WTC11 (cell line): ENCODE data around the gene AMOTL1. TPM values are rescaled to one million over a fixed set of nuclear protein-coding genes. Genes with fewer than 3 reads are reported as not detected.

Source experiments
- ATAC-seq: fragments of 200-7000 bp; cut with Tn5 transposase; 2 replicates; pipeline ENCODE4 v1.10.0; 2021; ENCODE audit warnings: mild to moderate bottlenecking, moderate library complexity
- CTCF ChIA-PET: fragments of 300-600 bp; sonication (Branson Sonifier 250); formaldehyde crosslinking; loops from one replicate; lab custom pipeline; 2021; ENCODE audit warnings: antibody characterized with exemption; lab: Charles Lee
- POLR2A ChIA-PET: fragments of 350-600 bp; sonication (Branson Sonifier 250); formaldehyde crosslinking; loops from one replicate; lab custom pipeline; 2021; ENCODE audit warnings: antibody characterized with exemption; lab: Charles Lee
- DNase-seq: peaks from one replicate; pipeline ENCODE4 v3.0.0; 2021; ENCODE audit warnings: low spot score
- H3K27ac Mint-ChIP-seq: 2 replicates; pipeline ENCODE4 v1.8.0; 2021; ENCODE audit warnings: mixed read lengths
- H3K27me3 Mint-ChIP-seq: 2 replicates; pipeline ENCODE4 v1.8.0; 2021; ENCODE audit warnings: low read depth, mild to moderate bottlenecking, moderate library complexity, mixed read lengths
- H3K36me3 Mint-ChIP-seq: 2 replicates; pipeline ENCODE4 v1.8.0; 2021; ENCODE audit warnings: mixed read lengths
- H3K4me1 Mint-ChIP-seq: 2 replicates; pipeline ENCODE4 v1.8.0; 2022; ENCODE audit warnings: mixed read lengths
- H3K4me3 Mint-ChIP-seq: 2 replicates; pipeline ENCODE4 v1.8.0; 2021; ENCODE audit warnings: mild to moderate bottlenecking, moderate library complexity, mixed read lengths
- H3K9me3 Mint-ChIP-seq: 2 replicates; pipeline ENCODE4 v1.8.0; 2021; ENCODE audit warnings: mixed read lengths
- ATF1 ChIP-seq: sonication (generic); formaldehyde crosslinking; IDR thresholded peaks from 2 replicates; pipeline ENCODE4 v1.8.1; 2023; ENCODE audit warnings: mild to moderate bottlenecking, moderate library complexity, missing genetic modification reagents
- ATF2 ChIP-seq: sonication (generic); formaldehyde crosslinking; IDR thresholded peaks from 2 replicates; pipeline ENCODE4 v1.8.1; 2022; ENCODE audit warnings: low read depth, missing genetic modification reagents, borderline replicate concordance
- ATF3 ChIP-seq: sonication (generic); formaldehyde crosslinking; conservative IDR thresholded peaks from 2 replicates; pipeline ENCODE4 v1.8.1; 2022; ENCODE audit warnings: mild to moderate bottlenecking, missing genetic modification reagents
- CBFB ChIP-seq: sonication (generic); formaldehyde crosslinking; IDR thresholded peaks from 2 replicates; pipeline ENCODE4 v1.8.1; 2022; ENCODE audit warnings: mild to moderate bottlenecking, low read depth, missing genetic modification reagents
- CDX4 ChIP-seq: fragments of 250-450 bp; sonication (Bioruptor Pico); IDR thresholded peaks from 2 replicates; pipeline ENCODE4 v1.9.0; 2021; ENCODE audit warnings: moderate library complexity, mild to moderate bottlenecking, inconsistent platforms, borderline replicate concordance
- CREB1 ChIP-seq: sonication (generic); formaldehyde crosslinking; IDR thresholded peaks from 2 replicates; pipeline ENCODE4 v1.8.0; 2023; ENCODE audit warnings: mild to moderate bottlenecking, missing genetic modification reagents
- CTCF ChIP-seq: fragments of 200-600 bp; IDR thresholded peaks from 2 replicates; pipeline ENCODE4 v1.8.0; 2022; ENCODE audit warnings: antibody characterized with exemption
- E2F1 ChIP-seq: sonication (generic); formaldehyde crosslinking; IDR thresholded peaks from 2 replicates; pipeline ENCODE4 v1.8.0; 2022; ENCODE audit warnings: mild to moderate bottlenecking, missing genetic modification reagents
- ELF4 ChIP-seq: sonication (generic); formaldehyde crosslinking; IDR thresholded peaks from 2 replicates; pipeline ENCODE4 v1.8.1; 2022; ENCODE audit warnings: low read depth, mild to moderate bottlenecking, moderate library complexity, missing genetic modification reagents
- EMX1 ChIP-seq: fragments of 250-450 bp; sonication (Bioruptor Pico); IDR thresholded peaks from 2 replicates; pipeline ENCODE4 v1.8.0; 2021; ENCODE audit warnings: mild to moderate bottlenecking
- FOXK1 ChIP-seq: sonication (generic); formaldehyde crosslinking; IDR thresholded peaks from 2 replicates; pipeline ENCODE4 v1.8.0; 2022; ENCODE audit warnings: mild to moderate bottlenecking, moderate library complexity, missing genetic modification reagents
- FOXP1 ChIP-seq: sonication (generic); formaldehyde crosslinking; IDR thresholded peaks from 2 replicates; pipeline ENCODE4 v1.8.0; 2022; ENCODE audit warnings: missing genetic modification reagents, mild to moderate bottlenecking, moderate library complexity, borderline replicate concordance
- GABPB1 ChIP-seq: sonication (generic); formaldehyde crosslinking; IDR thresholded peaks from 2 replicates; pipeline ENCODE4 v1.8.1; 2023; ENCODE audit warnings: mild to moderate bottlenecking, missing genetic modification reagents
- GTF2I ChIP-seq: fragments of 250-450 bp; sonication (Bioruptor Pico); conservative IDR thresholded peaks from 2 replicates; pipeline ENCODE4 v1.4.0; 2021; ENCODE audit warnings: mild to moderate bottlenecking
- IRF2 ChIP-seq: sonication (generic); formaldehyde crosslinking; IDR thresholded peaks from 2 replicates; pipeline ENCODE4 v1.8.0; 2022; ENCODE audit warnings: low read depth, missing genetic modification reagents, borderline replicate concordance
- JUN ChIP-seq: sonication (generic); formaldehyde crosslinking; IDR thresholded peaks from 2 replicates; pipeline ENCODE4 v1.8.0; 2023; ENCODE audit warnings: mild to moderate bottlenecking, missing genetic modification reagents
- MLX ChIP-seq: sonication (generic); formaldehyde crosslinking; IDR thresholded peaks from 2 replicates; pipeline ENCODE4 v1.8.1; 2023; ENCODE audit warnings: mild to moderate bottlenecking, missing genetic modification reagents, moderate library complexity
- MYBL2 ChIP-seq: sonication (generic); formaldehyde crosslinking; IDR thresholded peaks from 2 replicates; pipeline ENCODE4 v1.8.1; 2023; ENCODE audit warnings: mild to moderate bottlenecking, moderate library complexity, missing genetic modification reagents
- NR3C1 ChIP-seq: sonication (generic); formaldehyde crosslinking; conservative IDR thresholded peaks from 2 replicates; pipeline ENCODE4 v1.8.1; 2023; ENCODE audit warnings: low read depth, mild to moderate bottlenecking, missing genetic modification reagents
- STAT6 ChIP-seq: sonication (generic); formaldehyde crosslinking; conservative IDR thresholded peaks from 2 replicates; pipeline ENCODE4 v1.8.1; 2023; ENCODE audit warnings: mild to moderate bottlenecking, low read depth, missing genetic modification reagents, moderate library complexity
- TEAD4 ChIP-seq: sonication (generic); formaldehyde crosslinking; IDR thresholded peaks from 2 replicates; pipeline ENCODE4 v1.8.0; 2022; ENCODE audit warnings: mild to moderate bottlenecking, missing genetic modification reagents
- ZNF232 ChIP-seq: sonication (generic); formaldehyde crosslinking; IDR thresholded peaks from 2 replicates; pipeline ENCODE4 v1.8.0; 2022; ENCODE audit warnings: mild to moderate bottlenecking, missing genetic modification reagents
- total RNA-seq: library from RNA; stranded (reverse); gene quantifications from 3 replicates; pipeline ENCODE4 v1.2.3, GENCODE V29; 2021

AMOTL1 gene
- total RNA-seq, 1 experiment from 2014 or later = 39.8 TPM

GRCh38 chr11:94895971-94896370, 127.8 kb downstream of the AMOTL1 start:
- POLR2A ChIA-PET = interaction anchor here (0.7 kb wide), 1 partner anchor 15 kb away, joined by 3 read pairs; no protein-coding TSS in a partner anchor
- ATAC-seq = no peak
- TF ChIP-seq GABPB1 (CRISPR knock-in tag) = no peak
- TF ChIP-seq JUN = no peak
- TF ChIP-seq ATF3 = no peak
- no peak for TF ChIP-seq FOXP1
- no peak for TF ChIP-seq ATF1 (CRISPR knock-in tag)
- no peak for TF ChIP-seq EMX1 (CRISPR knock-in tag)
- no peak for TF ChIP-seq CBFB
- TF ChIP-seq ZNF232 (CRISPR knock-in tag) = no peak
- TF ChIP-seq E2F1 (CRISPR knock-in tag) = no peak
- TF ChIP-seq GTF2I = no peak
- no peak for TF ChIP-seq MLX
- TF ChIP-seq NR3C1 (CRISPR knock-in tag) = no peak
- TF ChIP-seq STAT6 (CRISPR knock-in tag) = no peak
- TF ChIP-seq FOXK1 (CRISPR knock-in tag) = no peak
- no peak for TF ChIP-seq ATF2
- no peak for TF ChIP-seq CDX4 (CRISPR knock-in tag)
- no peak for TF ChIP-seq TEAD4 (CRISPR knock-in tag)
- TF ChIP-seq ELF4 = no peak
- no peak for TF ChIP-seq MYBL2 (CRISPR knock-in tag)
- no peak for TF ChIP-seq CREB1 (CRISPR knock-in tag)
- TF ChIP-seq, all 79 proteins: peak for 0
- Mint-ChIP-seq H3K4me3 (no peak overlapping the region), H3K27ac (no peak overlapping the region), H3K4me1 (peaks cover 8% of the 10 kb centered on the region; the same call in 1 of the 2 replicates), H3K27me3 (no peaks in the 10 kb centered on the region), H3K9me3 (peaks cover 6% of the 10 kb centered on the region; the same call in 1 of the 2 replicates), H3K36me3 (no peaks in the 10 kb centered on the region)
- no peak for DNase-seq
- CTCF ChIA-PET = interaction anchor here (0.5 to 2.8 kb wide), 2 partner anchors 155 to 273 kb away, joined by 3 to 30 read pairs; no protein-coding TSS in a partner anchor

GRCh38 chr11:94897330-94897768, 129.2 kb downstream of the AMOTL1 start:
- DNase-seq (peak; percentile 64), ATAC-seq (peak; percentile 73)
- Mint-ChIP-seq H3K27me3 (no peaks in the 10 kb centered on the region), H3K9me3 (peaks cover 11% of the 10 kb centered on the region; the same call in 1 of the 2 replicates), H3K4me1 (peaks cover 8% of the 10 kb centered on the region; the same call in 1 of the 2 replicates), H3K4me3 (no peak overlapping the region), H3K36me3 (no peaks in the 10 kb centered on the region), H3K27ac (no peak overlapping the region)
- ChIA-PET POLR2A (no interaction called here), CTCF (interaction anchor here (0.5 to 2.8 kb wide), 27 partner anchors 8 to 393 kb away, joined by 3 to 30 read pairs (median 4); partner anchors contain the start of genes AMOTL1 and C11orf97)
- no peak for TF ChIP-seq IRF2 (CRISPR knock-in tag)
- TF ChIP-seq CTCF = peak; percentile 90
